ENCODE measurements around the gene LTBP3.

The LTBP3 gene

GRCh38 chr11:65489035-65489705 lies 69.0 kb downstream of the LTBP3 start:
- H3K9me3 Mint-ChIP-seq = no peaks in the 10 kb centered on the region
- H3K36me3 Mint-ChIP-seq (ENCODE audit: low read depth) = no peaks in the 10 kb centered on the region
- H3K4me1 Mint-ChIP-seq (ENCODE audit: low read depth) = peaks cover 41% of the 10 kb centered on the region
- H3K4me3 Mint-ChIP-seq = no peak overlapping the region
- no peak overlapping the region for H3K27ac Mint-ChIP-seq
- no peaks in the 10 kb centered on the region for H3K27me3 Mint-ChIP-seq (ENCODE audit: low read depth)

All from T-helper 1 cell treated with Interleukin-12 subunit alpha and Interleukin-12 subunit beta and Interleukin-4 antibody, amounts not matched to agents 30 μg/mL and 1 μg/mL, for 36 hours (primary cell).